ENCODE measurements around the gene RGS9. TPM values are rescaled to one million over a fixed set of nuclear protein-coding genes. Genes with fewer than 3 reads are reported as not detected.

RGS9 gene
- total RNA-seq, 1 donor from 2014 or later: 8.1 TPM

DNA sequence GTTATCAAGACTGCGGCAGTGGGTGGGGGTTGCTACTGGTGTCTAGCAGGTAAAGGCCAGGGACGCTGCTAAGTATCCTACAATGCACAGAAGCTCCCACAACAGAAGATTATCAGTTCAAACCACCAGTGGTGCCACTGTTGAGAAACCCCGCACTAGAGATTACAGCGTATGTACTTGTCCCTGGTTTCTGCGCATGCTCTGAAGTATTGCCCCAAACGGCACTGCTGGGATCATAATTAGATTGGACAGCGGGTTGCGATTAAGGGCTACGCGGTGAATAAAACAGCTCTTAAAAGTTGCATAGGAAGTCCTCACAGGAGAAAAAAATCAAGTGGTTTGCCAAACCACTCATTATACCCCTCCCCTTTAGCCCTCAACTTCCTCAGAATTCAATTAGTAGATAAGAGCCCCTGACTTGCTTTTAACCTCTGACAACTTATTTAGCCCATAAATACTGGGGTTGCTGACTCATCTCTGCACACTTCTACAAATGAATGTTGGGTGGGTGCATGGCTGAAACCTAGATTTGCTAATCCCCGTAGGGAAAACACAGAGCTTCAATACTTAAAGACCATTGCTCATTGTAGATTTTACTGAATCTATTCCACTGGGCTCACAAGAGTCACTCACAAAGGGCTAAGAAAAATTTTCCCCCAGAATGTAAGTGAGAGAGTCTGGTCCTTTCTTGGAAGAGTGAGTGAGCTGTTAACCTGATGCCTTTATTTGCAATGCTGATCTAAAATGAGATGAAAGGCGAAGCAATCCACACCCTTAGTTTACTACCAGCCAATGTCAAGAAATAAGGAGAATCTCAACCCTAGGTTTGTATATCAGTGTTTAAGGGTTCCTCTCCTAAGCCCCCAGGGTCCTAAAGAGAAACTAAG is 91.8 kb downstream of the RGS9 start:
- Histone ChIP-seq H3K27me3 (no peaks in the 10 kb centered on the region), H3K36me3 (no peaks in the 10 kb centered on the region), H3K9me3 (no peaks in the 10 kb centered on the region), H3K4me1 (peaks cover 17% of the 10 kb centered on the region), H3K4me3 (no peak overlapping the region), H3K27ac (no peak overlapping the region)
- TF ChIP-seq POLR2A (IDR thresholded peaks at IDR 0.05) (no peak), POLR2AphosphoS5 (IDR thresholded peaks at IDR 0.05; ENCODE audit: insufficient read depth in 1 of 2, low read depth in 1 of 2) (no peak), CTCF (IDR thresholded peaks at IDR 0.05) (no peak)
- no peak for DNase-seq (ENCODE audit: extremely low spot score in 2 of 2)
- intact Hi-C loops (cut with DNase I): no loop called here

- no peak overlapping the region for H3K27ac ChIP-seq
- H3K9me3 ChIP-seq: no peaks in the 10 kb centered on the region
- TF ChIP-seq POLR2AphosphoS5 (IDR thresholded peaks at IDR 0.05; ENCODE audit: insufficient read depth in 1 of 2, low read depth in 1 of 2): no peak
- no peak for TF ChIP-seq POLR2A (IDR thresholded peaks at IDR 0.05)
- TF ChIP-seq CTCF (IDR thresholded peaks at IDR 0.05): no peak
- peaks cover 17% of the 10 kb centered on the region for H3K4me1 ChIP-seq
- no peaks in the 10 kb centered on the region for H3K27me3 ChIP-seq
- no peaks in the 10 kb centered on the region for H3K36me3 ChIP-seq
- H3K4me3 ChIP-seq: no peak overlapping the region
- DNase-seq (ENCODE audit: extremely low spot score in 2 of 2): no peak
- intact Hi-C loops (cut with DNase I): no loop called here
These were observed 92.4 kb downstream of the RGS9 start for GRCh38 chr17:65229621-65229995.

- Histone ChIP-seq H3K36me3 (no peaks in the 10 kb centered on the region), H3K27ac (no peak overlapping the region), H3K27me3 (no peaks in the 10 kb centered on the region), H3K9me3 (no peaks in the 10 kb centered on the region), H3K4me3 (no peak overlapping the region), H3K4me1 (peaks cover 17% of the 10 kb centered on the region)
- TF ChIP-seq POLR2A (IDR thresholded peaks at IDR 0.05) (no peak), CTCF (IDR thresholded peaks at IDR 0.05) (no peak), POLR2AphosphoS5 (IDR thresholded peaks at IDR 0.05; ENCODE audit: insufficient read depth in 1 of 2, low read depth in 1 of 2) (no peak)
- intact Hi-C loops (cut with DNase I): no loop called here
- DNase-seq (ENCODE audit: extremely low spot score in 2 of 2): no peak
These were observed 92.9 kb downstream of the RGS9 start for GRCh38 chr17:65230040-65230439.

DNA sequence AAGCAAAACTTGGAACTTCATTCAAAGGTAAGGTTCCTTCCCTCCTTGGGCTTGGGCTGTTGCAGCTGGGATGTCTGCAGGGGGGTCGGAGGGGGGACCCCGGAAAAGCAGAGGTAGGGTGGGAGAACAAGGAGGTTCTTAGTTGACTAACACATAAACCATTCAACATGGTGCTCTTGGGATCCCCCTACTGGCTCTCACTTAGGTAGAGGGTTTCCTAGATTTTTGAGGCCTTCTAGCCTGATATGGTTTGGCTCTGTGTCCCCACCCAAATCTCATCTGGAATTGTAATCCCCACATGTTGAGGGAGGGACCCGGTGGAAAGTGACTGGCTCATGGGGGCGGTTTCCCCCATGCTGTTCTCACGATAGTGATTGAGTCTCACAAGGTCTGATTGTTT is 93.9 kb downstream of the RGS9 start:
- Histone ChIP-seq H3K4me3 (no peak overlapping the region), H3K36me3 (no peaks in the 10 kb centered on the region), H3K4me1 (peaks cover 17% of the 10 kb centered on the region), H3K27me3 (no peaks in the 10 kb centered on the region), H3K27ac (no peak overlapping the region), H3K9me3 (no peaks in the 10 kb centered on the region)
- TF ChIP-seq CTCF (IDR thresholded peaks at IDR 0.05) (no peak), POLR2A (IDR thresholded peaks at IDR 0.05) (no peak), POLR2AphosphoS5 (IDR thresholded peaks at IDR 0.05; ENCODE audit: insufficient read depth in 1 of 2, low read depth in 1 of 2) (no peak)
- intact Hi-C loops (cut with DNase I): no loop called here
- DNase-seq (ENCODE audit: extremely low spot score in 2 of 2): no peak

GRCh38 chr17:65231662-65232335 is 94.6 kb downstream of the RGS9 start:
- intact Hi-C loops (cut with DNase I): no loop called here
- H3K27ac ChIP-seq: no peak overlapping the region
- DNase-seq (ENCODE audit: extremely low spot score in 2 of 2): no peak
- H3K4me3 ChIP-seq: no peak overlapping the region
- peaks cover 17% of the 10 kb centered on the region for H3K4me1 ChIP-seq
- TF ChIP-seq POLR2AphosphoS5 (IDR thresholded peaks at IDR 0.05; ENCODE audit: insufficient read depth in 1 of 2, low read depth in 1 of 2) (no peak), POLR2A (IDR thresholded peaks at IDR 0.05) (no peak), CTCF (IDR thresholded peaks at IDR 0.05) (peak; percentile 25 to 47 (median 37))
- no peaks in the 10 kb centered on the region for H3K36me3 ChIP-seq
- no peaks in the 10 kb centered on the region for H3K9me3 ChIP-seq
- H3K27me3 ChIP-seq: no peaks in the 10 kb centered on the region

Data from vagina (tissue), 2 donors.